NCI-H2227 (cell line): Measurements from ENCODE around the gene IER5.

Experiments
- DNase-seq: peaks from one replicate; lab custom pipeline; 2025; ENCODE audit not compliant: unreplicated experiment; lab: John Stamatoyannopoulos, UW

IER5 gene

GRCh38 chr1:181095763-181096184 is 7.3 kb downstream of the IER5 start:
- DNase-seq, result no peak

GRCh38 chr1:181097242-181097641 is 8.7 kb downstream of the IER5 start:
- peak; percentile 51 for DNase-seq

- DNase-seq, result peak; percentile 74
Observed at GRCh38 chr1:181099152-181100014, 10.9 kb downstream of the IER5 start.

GRCh38 chr1:181100015-181100905 is 11.8 kb downstream of the IER5 start:
- DNase-seq, result no peak

- no peak for DNase-seq
Observed at GRCh38 chr1:181100934-181101333, 12.4 kb downstream of the IER5 start.

- DNase-seq, result peak; percentile 77
Observed at GRCh38 chr1:181101581-181102226, 13.2 kb downstream of the IER5 start.

GRCh38 chr1:181102841-181103240 is 14.3 kb downstream of the IER5 start:
- DNase-seq, result no peak

GRCh38 chr1:181103399-181103798 is 14.9 kb downstream of the IER5 start:
- DNase-seq, result no peak

- DNase-seq, result no peak
Observed at GRCh38 chr1:181104042-181104789, 15.7 kb downstream of the IER5 start.

GRCh38 chr1:181104790-181105133 is 16.3 kb downstream of the IER5 start:
- peak; percentile 78 for DNase-seq

GRCh38 chr1:181105134-181106021 is 16.9 kb downstream of the IER5 start:
- DNase-seq, result peak; percentile 96

GRCh38 chr1:181106022-181106312 is 17.5 kb downstream of the IER5 start:
- DNase-seq, result no peak

GRCh38 chr1:181106479-181106878 is 18.0 kb downstream of the IER5 start:
- no peak for DNase-seq

GRCh38 chr1:181107711-181108110 is 19.2 kb downstream of the IER5 start:
- no peak for DNase-seq

- no peak for DNase-seq
Observed at GRCh38 chr1:181108304-181108867, 19.9 kb downstream of the IER5 start.

GRCh38 chr1:181110013-181110412 is 21.5 kb downstream of the IER5 start:
- DNase-seq, result peak; percentile 39

- no peak for DNase-seq
Observed at GRCh38 chr1:181111559-181111958, 23.1 kb downstream of the IER5 start.

- no peak for DNase-seq
Observed at GRCh38 chr1:181112071-181112929, 23.8 kb downstream of the IER5 start.
